B cell (primary cell): ENCODE measurements around the gene TFCP2L1. TPM values are rescaled to one million over a fixed set of nuclear protein-coding genes. Genes with fewer than 3 reads are reported as not detected.

Source experiments
- ATAC-seq: fragments of 200-7000 bp; cut with Tn5 transposase; one replicate; pipeline ENCODE4 v1.10.0; 2021; ENCODE audit warnings: low read depth, mild to moderate bottlenecking, moderate number of reproducible peaks, moderate library complexity
- CTCF ChIA-PET: fragments of 350-600 bp; sonication (Branson Sonifier 250); formaldehyde crosslinking; loops from one replicate; lab custom pipeline; 2021; ENCODE audit warnings: antibody characterized with exemption, inconsistent platforms; lab: Charles Lee
- POLR2A ChIA-PET: fragments of 350-600 bp; sonication (Branson Sonifier 250); formaldehyde crosslinking; loops from one replicate; lab custom pipeline; 2021; ENCODE audit warnings: antibody characterized with exemption; lab: Charles Lee
- DNase-seq: peaks from one replicate; pipeline ENCODE4 v3.0.0; 2013
- H2AFZ ChIP-seq: 2 replicates; pipeline ENCODE4 v1.6.1; 2012; ENCODE audit warnings: mild to moderate bottlenecking, low read depth, low read length; ENCODE audit not compliant: insufficient read depth, poor library complexity, severe bottlenecking
- H3K27ac ChIP-seq, 2 donors: 1 replicate in 1 of 2; 2 replicates in 1 of 2; pipeline ENCODE4 v1.5.1; 2012 to 2013; ENCODE audit warnings: low read length in 2 of 2, mild to moderate bottlenecking in 2 of 2, moderate library complexity in 1 of 2
- H3K27me3 ChIP-seq, 4 experiments: fragments of 200-600 bp in 1 of 4; sonication (generic) in 1 of 4; replicated peaks in 1 of 4; 1 replicate in 2 of 4; 2 replicates in 2 of 4; pipeline versions ENCODE4 v1.6.1 to v1.7.0; 2013 to 2016; ENCODE audit warnings: low read length in 3 of 4, mild to moderate bottlenecking in 2 of 4, mixed read lengths in 1 of 4, moderate library complexity in 1 of 4; ENCODE audit not compliant: insufficient read depth in 4 of 4, control insufficient read depth in 3 of 4; ENCODE audit errors: control extremely low read depth in 1 of 4
- H3K36me3 ChIP-seq, 2 experiments: replicated peaks in 1 of 2; 1 replicate in 1 of 2; 2 replicates in 1 of 2; pipeline versions ENCODE4 v1.6.1 to v1.7.1; 2013; ENCODE audit warnings: low read length in 1 of 2; ENCODE audit not compliant: insufficient read depth in 2 of 2, control insufficient read depth in 1 of 2; ENCODE audit errors: control extremely low read depth in 1 of 2, extremely low read depth in 1 of 2
- H3K4me1 ChIP-seq, 2 donors: fragments of 200-600 bp in 1 of 2; sonication (generic) in 1 of 2; 1 replicate in 1 of 2; 2 replicates in 1 of 2; pipeline versions ENCODE4 v1.5.1 to v1.6.1; 2013 to 2017; ENCODE audit warnings: low read length in 2 of 2; ENCODE audit not compliant: control insufficient read depth in 2 of 2, insufficient read depth in 2 of 2
- H3K4me2 ChIP-seq: replicated peaks from 2 replicates; pipeline ENCODE3; 2012; ENCODE audit warnings: mild to moderate bottlenecking, low read depth, low read length; ENCODE audit not compliant: poor library complexity, severe bottlenecking
- H3K4me3 ChIP-seq, 5 experiments: fragments of 200-600 bp in 1 of 5; sonication (generic) in 1 of 5; 1 replicate in 3 of 5; 2 replicates in 2 of 5; pipeline versions ENCODE4 v1.5.1 to v1.7.0; 2011 to 2016; ENCODE audit warnings: low read length in 4 of 5, mild to moderate bottlenecking in 4 of 5, low read depth in 2 of 5, control low read depth in 1 of 5, moderate library complexity in 1 of 5; ENCODE audit not compliant: insufficient read depth in 1 of 5; ENCODE audit errors: control extremely low read depth in 1 of 5, extremely low read depth in 1 of 5
- H3K79me2 ChIP-seq: fragments of 200-600 bp; sonication (generic); one replicate; pipeline ENCODE4 v1.6.0; 2016; ENCODE audit warnings: low read length; ENCODE audit not compliant: control insufficient read depth, insufficient read depth
- H3K9ac ChIP-seq: fragments of 200-600 bp; sonication (generic); 2 replicates; pipeline ENCODE4 v1.6.1; 2017; ENCODE audit warnings: mild to moderate bottlenecking, low read length, moderate library complexity
- H3K9me3 ChIP-seq, 3 donors: one replicate each; pipeline versions ENCODE4 v1.6.1 to v1.7.1; 2013; ENCODE audit warnings: low read length in 2 of 3; ENCODE audit not compliant: control insufficient read depth in 2 of 3, insufficient read depth in 1 of 3; ENCODE audit errors: control extremely low read depth in 1 of 3
- H4K20me1 ChIP-seq: 2 replicates; pipeline ENCODE4 v1.6.0; 2012; ENCODE audit warnings: mild to moderate bottlenecking, low read length; ENCODE audit not compliant: insufficient read depth, control insufficient read depth, poor library complexity, severe bottlenecking
- H3K27ac Mint-ChIP-seq: one replicate; pipeline ENCODE4 v1.8.0; 2021; ENCODE audit warnings: mixed read lengths
- H3K27me3 Mint-ChIP-seq: one replicate; pipeline ENCODE4 v1.8.0; 2021; ENCODE audit warnings: mixed read lengths
- H3K4me1 Mint-ChIP-seq: one replicate; pipeline ENCODE4 v1.8.0; 2021; ENCODE audit warnings: mixed read lengths
- H3K4me3 Mint-ChIP-seq: one replicate; pipeline ENCODE4 v1.8.0; 2021; ENCODE audit warnings: mixed read lengths
- H3K9me3 Mint-ChIP-seq: one replicate; pipeline ENCODE4 v1.8.0; 2022; ENCODE audit warnings: mixed read lengths; ENCODE audit not compliant: insufficient read depth
- CTCF ChIP-seq: fragments of 200-600 bp; IDR thresholded peaks from one replicate; pipeline ENCODE4 v1.8.0; 2022; ENCODE audit warnings: antibody characterized with exemption, mild to moderate bottlenecking
- EZH2 ChIP-seq: IDR thresholded peaks from 2 replicates; pipeline ENCODE4 v1.6.1; 2012; ENCODE audit warnings: borderline replicate concordance, low read depth, mild to moderate bottlenecking, moderate library complexity, low read length; ENCODE audit not compliant: insufficient read depth, poor library complexity, severe bottlenecking
- WGBS: methylation state at CpG from one replicate; pipeline ENCODE4 v1.1.5; 2013; ENCODE audit warnings: missing lambda C conversion rate; ENCODE audit not compliant: insufficient coverage; 5-methylcytosine and 5-hydroxymethylcytosine counted together
- intact Hi-C: fragments of 100-400 bp; cut with micrococcal nuclease; formaldehyde crosslinking; loops from one replicate; pipeline ENCODE4 v1.10.0; 2022
- polyA plus RNA-seq: library from polyadenylated mRNA; depleted of rRNA; stranded (reverse); fragments of >200 nt; gene quantifications from 2 replicates; pipeline ENCODE4 v1.2.3, GENCODE V29; 2012
- total RNA-seq, 2 donors: library from RNA; stranded (reverse); fragments of 120-200 nt in 1 of 2; gene quantifications; 1 replicate in 1 of 2; 2 replicates in 1 of 2; pipeline versions ENCODE4 v1.2.3 to v1.2.4, GENCODE V29; 2013 to 2022

The TFCP2L1 gene
- total and polyA plus RNA-seq, 2 donors (not counting 1 experiment from before 2014, with no cell fraction given), result 0.03 TPM; not detected in 1

- TF ChIP-seq EZH2 (no peak), CTCF (no peak)
- Mint-ChIP-seq H3K4me1 (no peaks in the 10 kb centered on the region), H3K4me3 (no peak overlapping the region), H3K27me3 (peaks cover 22% of the 10 kb centered on the region), H3K9me3 (no peaks in the 10 kb centered on the region), H3K27ac (no peak overlapping the region)
- H4K20me1 ChIP-seq, result no peaks in the 10 kb centered on the region
- no peak overlapping the region for H3K27ac ChIP-seq
- WGBS, result 94% methylated on average over 9 of the region's 13 CpGs
- no peaks in the 10 kb centered on the region for H3K4me1 ChIP-seq
- no peak overlapping the region for H3K4me2 ChIP-seq
- no peaks in the 10 kb centered on the region for H3K36me3 ChIP-seq
- H3K27me3 ChIP-seq, result peaks cover 0 to 5% (median 1%) of the 10 kb centered on the region in 4 experiments
- no peak overlapping the region for H3K9ac ChIP-seq
- intact Hi-C loops, result no loop called here
- no peak overlapping the region for H2AFZ ChIP-seq
- POLR2A ChIA-PET, result no interaction called here
- H3K9me3 ChIP-seq, result peaks cover 0 to 5% (median 0%) of the 10 kb centered on the region in 3 donors
- CTCF ChIA-PET, result no interaction called here
- H3K4me3 ChIP-seq, result no peak overlapping the region
- no peak for ATAC-seq
- DNase-seq, result no peak
- H3K79me2 ChIP-seq, result no peaks in the 10 kb centered on the region
Measured at GRCh38 chr2:121253674-121254240, 31.2 kb downstream of the TFCP2L1 start.

GRCh38 chr2:121253021-121253673, 31.9 kb downstream of the TFCP2L1 start:
- no peak overlapping the region for H3K4me3 Mint-ChIP-seq
- peaks cover 0 to 5% (median 1%) of the 10 kb centered on the region in 4 experiments for H3K27me3 ChIP-seq
- no peak for DNase-seq
- no peak overlapping the region for H3K9ac ChIP-seq
- no peak overlapping the region for H3K27ac ChIP-seq
- no peaks in the 10 kb centered on the region for H3K4me1 Mint-ChIP-seq
- ChIA-PET POLR2A (no interaction called here), CTCF (no interaction called here)
- no peaks in the 10 kb centered on the region for H3K79me2 ChIP-seq
- peaks cover 16% of the 10 kb centered on the region for H3K27me3 Mint-ChIP-seq
- H3K4me1 ChIP-seq, result no peaks in the 10 kb centered on the region
- H4K20me1 ChIP-seq, result no peaks in the 10 kb centered on the region
- H3K36me3 ChIP-seq, result no peaks in the 10 kb centered on the region
- H3K27ac Mint-ChIP-seq, result no peak overlapping the region
- no peak overlapping the region for H2AFZ ChIP-seq
- no peak overlapping the region for H3K4me3 ChIP-seq
- H3K9me3 Mint-ChIP-seq, result no peaks in the 10 kb centered on the region
- intact Hi-C loops, result no loop called here
- no peak overlapping the region for H3K4me2 ChIP-seq
- peaks cover 0 to 5% (median 0%) of the 10 kb centered on the region in 3 donors for H3K9me3 ChIP-seq
- ATAC-seq, result no peak
- TF ChIP-seq CTCF (no peak), EZH2 (no peak)
- 96% methylated on average over 12 of the region's 12 CpGs for WGBS
